PC-3 (cell line): ENCODE data around the gene PLEKHB2. TPM values are rescaled to one million over a fixed set of nuclear protein-coding genes. Genes with fewer than 3 reads are reported as not detected.
"Not testable (repeated sequence)": the region's sequence is repeated elsewhere in the genome, so short reads cannot be mapped to it uniquely, and the experiment has no call there.

Source experiments
- ATAC-seq: fragments of 200-7000 bp; cut with Tn5 transposase; 2 replicates; pipeline ENCODE4 v1.9.1; 2020; ENCODE audit warnings: mild to moderate bottlenecking, moderate library complexity
- BruUV-seq: library from RNA; stranded (reverse); fragments of 400-500 nt; replicated peaks from 2 replicates; lab custom pipeline; 2021; lab: Mats Ljungman, UMichigan
- CTCF ChIA-PET: fragments of 300-600 bp; sonication (Branson Sonifier 250); formaldehyde crosslinking; loops from one replicate; lab custom pipeline; 2022; ENCODE audit warnings: antibody characterized with exemption; lab: Charles Lee
- POLR2A ChIA-PET: fragments of 300-600 bp; sonication (Branson Sonifier 250); formaldehyde crosslinking; loops from one replicate; lab custom pipeline; 2022; ENCODE audit warnings: antibody characterized with exemption; ENCODE audit not compliant: unreplicated experiment; lab: Charles Lee
- DNase-seq: peaks from one replicate; pipeline ENCODE4 v3.0.0-alpha.2; 2015
- H2AFZ ChIP-seq: fragments of 300-600 bp; sonication (generic); 2 replicates; pipeline ENCODE4 v1.6.0; 2016; ENCODE audit warnings: antibody characterized with exemption, low read length
- H3F3A ChIP-seq: fragments of 300-600 bp; sonication (generic); one replicate; pipeline ENCODE4 v1.6.0; 2017; ENCODE audit warnings: antibody characterized with exemption, low read length, control low read depth, mild to moderate bottlenecking; ENCODE audit not compliant: unreplicated experiment
- H3K27ac ChIP-seq: fragments of 300-600 bp; sonication (generic); 2 replicates; pipeline ENCODE4 v1.5.1; 2016; ENCODE audit warnings: mild to moderate bottlenecking, low read length
- H3K27me3 ChIP-seq: fragments of 300-600 bp; sonication (generic); 2 replicates; pipeline ENCODE4 v1.6.1; 2016; ENCODE audit warnings: low read length, mixed read lengths
- H3K36me3 ChIP-seq: fragments of 300-600 bp; sonication (generic); 2 replicates; pipeline ENCODE4 v1.6.1; 2016; ENCODE audit warnings: low read depth, mixed run types, low read length, mixed read lengths
- H3K4me1 ChIP-seq: fragments of 300-600 bp; sonication (generic); 2 replicates; pipeline ENCODE4 v1.5.1; 2016; ENCODE audit warnings: low read length; ENCODE audit not compliant: insufficient read depth
- H3K4me2 ChIP-seq: fragments of 300-600 bp; sonication (generic); 2 replicates; pipeline ENCODE4 v1.6.0; 2016; ENCODE audit warnings: low read length
- H3K4me3 ChIP-seq: fragments of 300-600 bp; sonication (generic); 2 replicates; pipeline ENCODE4 v1.5.1; 2016; ENCODE audit warnings: mild to moderate bottlenecking, low read length, mixed read lengths
- H3K79me2 ChIP-seq: fragments of 300-600 bp; sonication (generic); 2 replicates; pipeline ENCODE4 v1.6.1; 2017; ENCODE audit warnings: low read length, mixed read lengths
- H3K9ac ChIP-seq: fragments of 300-600 bp; sonication (generic); 2 replicates; pipeline ENCODE4 v1.6.0; 2016; ENCODE audit warnings: mild to moderate bottlenecking, low read length
- H3K9me2 ChIP-seq: fragments of 300-600 bp; sonication (generic); replicated peaks from 2 replicates; pipeline ENCODE4 v1.6.1; 2016; ENCODE audit warnings: mixed run types, low read length, mixed read lengths
- H3K9me3 ChIP-seq: fragments of 300-600 bp; sonication (generic); 2 replicates; pipeline ENCODE4 v1.6.1; 2016; ENCODE audit warnings: low read length, mixed read lengths
- H4K20me1 ChIP-seq: fragments of 300-600 bp; sonication (generic); 2 replicates; pipeline ENCODE4 v1.6.1; 2016; ENCODE audit warnings: low read length, mixed read lengths
- EZH2 ChIP-seq: fragments of 300-600 bp; sonication (generic); IDR thresholded peaks from one replicate; pipeline ENCODE4 v1.6.1; 2017; ENCODE audit warnings: antibody characterized with exemption, mild to moderate bottlenecking, low read length; ENCODE audit not compliant: unreplicated experiment
- EZH2phosphoT487 ChIP-seq: fragments of 300-600 bp; sonication (generic); IDR thresholded peaks from 2 replicates; pipeline ENCODE4 v1.6.1; 2018; ENCODE audit warnings: mild to moderate bottlenecking, antibody characterized with exemption, low read length, borderline replicate concordance
- intact Hi-C: fragments of 100-400 bp; cut with micrococcal nuclease; formaldehyde crosslinking; loops from 2 replicates; pipeline ENCODE4 v1.9.0; 2023
- total RNA-seq: library from RNA; depleted of rRNA; stranded (reverse); fragments of >200 nt; gene quantifications from 2 replicates; pipeline ENCODE4 v1.2.3, GENCODE V29; 2014
- TF ChIP-seq, protein P1 (sequence below): fragments of 300-600 bp; sonication (generic); conservative IDR thresholded peaks from 2 replicates; pipeline ENCODE4 v1.5.1; 2017; ENCODE audit warnings: antibody characterized with exemption, low read depth, mild to moderate bottlenecking, low read length

Gene PLEKHB2
- total RNA-seq, 1 experiment from 2014 or later = 64.5 TPM

DNA sequence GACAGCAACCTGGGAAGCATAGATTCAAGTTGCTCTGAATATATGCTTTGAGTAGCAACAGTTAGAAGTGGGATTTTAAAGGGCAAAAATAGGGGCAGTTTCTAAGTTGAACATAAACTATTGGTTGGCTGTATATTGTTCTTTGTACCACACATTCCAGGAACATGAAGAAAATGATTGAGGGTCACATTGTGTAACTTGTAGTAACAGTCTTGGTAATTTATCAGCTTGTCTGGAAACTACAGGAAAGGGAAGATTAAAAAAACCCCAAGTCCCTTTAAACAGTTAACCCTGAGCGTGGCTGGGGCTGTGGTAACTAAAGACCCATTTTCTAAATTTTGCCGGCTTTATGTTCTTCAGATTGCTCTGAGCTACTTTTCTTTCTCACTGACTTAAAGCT is 7.4 kb downstream of the PLEKHB2 start:
- ChIA-PET CTCF (no interaction called here), POLR2A (no interaction called here)
- Histone ChIP-seq H3K27ac (no peak overlapping the region), H3F3A (no peaks in the 10 kb centered on the region), H3K79me2 (peaks cover 99% of the 10 kb centered on the region), H3K9me3 (no peaks in the 10 kb centered on the region), H3K9ac (no peak overlapping the region), H3K4me1 (no peaks in the 10 kb centered on the region), H3K4me3 (no peak overlapping the region), H3K4me2 (no peak overlapping the region), H2AFZ (no peak overlapping the region), H4K20me1 (peaks cover 37% of the 10 kb centered on the region), H3K27me3 (no peaks in the 10 kb centered on the region), H3K36me3 (peaks cover 17% of the 10 kb centered on the region), H3K9me2 (no peaks in the 10 kb centered on the region)
- TF ChIP-seq EZH2phosphoT487 = no peak
- TF ChIP-seq EZH2 = no peak
- TF ChIP-seq, protein P1, sequence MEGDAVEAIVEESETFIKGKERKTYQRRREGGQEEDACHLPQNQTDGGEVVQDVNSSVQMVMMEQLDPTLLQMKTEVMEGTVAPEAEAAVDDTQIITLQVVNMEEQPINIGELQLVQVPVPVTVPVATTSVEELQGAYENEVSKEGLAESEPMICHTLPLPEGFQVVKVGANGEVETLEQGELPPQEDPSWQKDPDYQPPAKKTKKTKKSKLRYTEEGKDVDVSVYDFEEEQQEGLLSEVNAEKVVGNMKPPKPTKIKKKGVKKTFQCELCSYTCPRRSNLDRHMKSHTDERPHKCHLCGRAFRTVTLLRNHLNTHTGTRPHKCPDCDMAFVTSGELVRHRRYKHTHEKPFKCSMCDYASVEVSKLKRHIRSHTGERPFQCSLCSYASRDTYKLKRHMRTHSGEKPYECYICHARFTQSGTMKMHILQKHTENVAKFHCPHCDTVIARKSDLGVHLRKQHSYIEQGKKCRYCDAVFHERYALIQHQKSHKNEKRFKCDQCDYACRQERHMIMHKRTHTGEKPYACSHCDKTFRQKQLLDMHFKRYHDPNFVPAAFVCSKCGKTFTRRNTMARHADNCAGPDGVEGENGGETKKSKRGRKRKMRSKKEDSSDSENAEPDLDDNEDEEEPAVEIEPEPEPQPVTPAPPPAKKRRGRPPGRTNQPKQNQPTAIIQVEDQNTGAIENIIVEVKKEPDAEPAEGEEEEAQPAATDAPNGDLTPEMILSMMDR = no peak
- ATAC-seq (no peak), DNase-seq (no peak)
- BruUV-seq = no TSS peak
- intact Hi-C loops = no loop called here

DNA sequence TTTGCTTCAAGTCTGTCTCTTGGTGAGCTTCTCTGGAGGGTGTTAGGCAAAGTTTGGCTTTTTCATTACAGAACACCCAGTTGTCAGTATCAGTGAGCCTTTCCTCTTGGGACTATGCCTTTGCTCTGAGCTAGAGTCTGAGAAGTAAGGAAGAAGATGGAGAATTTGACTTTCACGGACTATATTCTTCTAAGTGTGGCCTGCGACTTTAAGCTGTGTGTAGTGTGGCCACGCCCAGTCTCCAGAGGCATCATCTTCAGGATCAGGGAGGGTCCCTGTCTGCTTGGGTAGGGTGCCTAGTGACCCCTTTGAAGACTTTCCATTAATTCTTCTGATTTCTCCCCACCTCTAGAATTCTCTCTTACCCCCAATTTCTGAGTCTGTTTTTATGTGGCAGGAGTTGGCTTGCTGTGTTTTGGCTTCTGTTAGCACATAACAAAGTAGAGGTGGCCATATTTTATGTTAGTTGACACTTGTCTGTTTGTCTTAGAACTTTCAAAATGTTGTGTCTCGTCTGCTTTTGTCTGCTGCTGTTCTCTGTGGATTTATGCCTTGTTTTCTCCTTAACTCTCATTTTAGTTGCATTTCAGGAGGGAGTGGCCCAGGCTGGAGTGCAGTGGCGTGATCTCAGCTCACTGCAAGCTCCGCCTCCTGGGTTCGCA is 8.6 kb downstream of the PLEKHB2 start:
- POLR2A ChIA-PET = no interaction called here
- Histone ChIP-seq H3K9ac (no peak overlapping the region), H3K9me2 (no peaks in the 10 kb centered on the region), H3K9me3 (no peaks in the 10 kb centered on the region), H3F3A (no peaks in the 10 kb centered on the region), H3K36me3 (peaks cover 13% of the 10 kb centered on the region), H3K4me1 (no peaks in the 10 kb centered on the region), H3K4me2 (no peak overlapping the region), H3K79me2 (peaks cover 97% of the 10 kb centered on the region), H3K4me3 (no peak overlapping the region), H4K20me1 (peaks cover 34% of the 10 kb centered on the region), H3K27me3 (no peaks in the 10 kb centered on the region), H3K27ac (no peak overlapping the region), H2AFZ (no peak overlapping the region)
- no TSS peak for BruUV-seq
- CTCF ChIA-PET = no interaction called here
- TF ChIP-seq EZH2phosphoT487 = no peak
- TF ChIP-seq, protein P1 = no peak
- TF ChIP-seq EZH2 = no peak
- intact Hi-C loops = no loop called here
- DNase-seq (no peak), ATAC-seq (no peak)

DNA sequence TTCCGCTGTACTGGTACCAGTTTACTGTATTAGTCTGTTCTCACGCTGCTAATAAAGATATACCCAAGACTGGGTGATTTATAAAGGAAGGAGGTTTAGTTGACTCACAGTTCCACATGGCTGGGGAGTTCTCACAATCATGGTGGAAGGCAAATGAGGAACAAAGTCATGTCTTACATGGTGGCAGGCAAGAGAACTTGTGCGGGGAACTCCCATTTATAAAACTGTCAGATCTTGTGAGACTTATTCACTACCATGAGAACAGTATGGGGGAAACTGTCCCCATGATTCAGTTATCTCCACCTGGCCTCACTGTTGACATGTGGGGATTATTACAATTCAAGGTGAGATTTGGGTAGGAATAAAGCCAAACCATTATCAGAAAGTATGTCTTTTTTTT is 9.8 kb downstream of the PLEKHB2 start:
- POLR2A ChIA-PET, H3K9me3 ChIP-seq, H3K4me1 ChIP-seq, H3K27me3 ChIP-seq, H3K9me2 ChIP-seq, CTCF ChIA-PET, H2AFZ ChIP-seq, DNase-seq, intact Hi-C loops, BruUV-seq, H3K27ac ChIP-seq, H3F3A ChIP-seq, H3K4me3 ChIP-seq, H3K4me2 ChIP-seq, ATAC-seq, H3K9ac ChIP-seq: not testable (repeated sequence)
- peaks cover 40% of the 10 kb centered on the region for H4K20me1 ChIP-seq
- peaks cover 13% of the 10 kb centered on the region for H3K36me3 ChIP-seq
- H3K79me2 ChIP-seq = peaks cover 97% of the 10 kb centered on the region
